Tibial artery (tissue), 4 donors: ENCODE data around the gene SORCS1.

ENCODE experiments used
- DNase-seq, 2 donors: peaks; one replicate each; pipeline ENCODE4 v3.0.0-alpha.2; 2019
- H3K27ac ChIP-seq, 2 donors: fragments of 200-600 bp; sonication (generic) in 1 of 2; 1 replicate in 1 of 2; 2 replicates in 1 of 2; pipeline ENCODE4 v1.5.1; 2018 to 2019; ENCODE audit warnings: mild to moderate bottlenecking in 1 of 2
- H3K27me3 ChIP-seq, 2 donors: fragments of 200-600 bp; sonication (generic) in 1 of 2; one replicate each; pipeline versions ENCODE4 v1.5.1 to v1.6.0; 2016 to 2019
- H3K36me3 ChIP-seq, 3 donors: fragments of 200-600 bp; sonication (generic) in 2 of 3; one replicate each; pipeline ENCODE4 v1.5.1; 2016 to 2019; ENCODE audit warnings: mild to moderate bottlenecking in 2 of 3
- H3K4me1 ChIP-seq, 4 donors: fragments of 200-600 bp; sonication (generic) in 2 of 4; 1 replicate in 3 of 4; 2 replicates in 1 of 4; pipeline ENCODE4 v1.5.1; 2016 to 2019
- H3K4me3 ChIP-seq, 2 donors: fragments of 200-600 bp; sonication (generic) in 1 of 2; 1 replicate in 1 of 2; 2 replicates in 1 of 2; pipeline ENCODE4 v1.5.1; 2018 to 2019; ENCODE audit warnings: mild to moderate bottlenecking in 2 of 2
- H3K9me3 ChIP-seq, 3 donors: fragments of 200-600 bp; sonication (generic) in 1 of 3; one replicate each; pipeline ENCODE4 v1.5.1; 2016 to 2019
- intact Hi-C: fragments of 100-400 bp; cut with DNase I; formaldehyde crosslinking; loops from one replicate; pipeline ENCODE4 v1.15.0; 2023; ENCODE audit warnings: low total_unique reads
- TF ChIP-seq, protein P1 (sequence below), 2 experiments: fragments of 200-600 bp in 1 of 2; fragments of 450-650 bp in 1 of 2; IDR thresholded peaks; one replicate each; pipeline ENCODE4 v1.5.1; 2017 to 2019; ENCODE audit warnings: antibody characterized with exemption in 2 of 2, mild to moderate bottlenecking in 1 of 2, moderate library complexity in 1 of 2

The SORCS1 gene

DNA sequence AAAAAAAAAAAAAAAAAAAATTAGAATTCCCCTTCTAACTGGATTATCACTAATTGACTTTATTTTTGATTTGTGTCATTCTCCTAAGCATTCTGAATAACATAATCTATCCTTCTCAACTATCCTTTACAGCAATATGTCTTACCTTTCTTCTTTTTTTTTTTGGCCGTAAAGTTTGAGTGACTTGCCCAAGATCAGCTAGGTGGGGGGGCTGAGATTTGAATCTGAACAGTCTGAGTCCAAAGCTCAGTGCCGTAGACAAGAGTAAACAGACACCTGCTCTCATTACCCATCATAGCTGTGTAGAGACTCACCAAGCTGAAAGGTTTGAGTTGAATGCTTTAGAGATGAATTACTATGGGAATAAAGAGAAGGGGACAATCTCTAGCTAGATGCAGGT lies 192.1 kb downstream of the SORCS1 start:
- intact Hi-C loops: no loop called here
- TF ChIP-seq, protein P1, sequence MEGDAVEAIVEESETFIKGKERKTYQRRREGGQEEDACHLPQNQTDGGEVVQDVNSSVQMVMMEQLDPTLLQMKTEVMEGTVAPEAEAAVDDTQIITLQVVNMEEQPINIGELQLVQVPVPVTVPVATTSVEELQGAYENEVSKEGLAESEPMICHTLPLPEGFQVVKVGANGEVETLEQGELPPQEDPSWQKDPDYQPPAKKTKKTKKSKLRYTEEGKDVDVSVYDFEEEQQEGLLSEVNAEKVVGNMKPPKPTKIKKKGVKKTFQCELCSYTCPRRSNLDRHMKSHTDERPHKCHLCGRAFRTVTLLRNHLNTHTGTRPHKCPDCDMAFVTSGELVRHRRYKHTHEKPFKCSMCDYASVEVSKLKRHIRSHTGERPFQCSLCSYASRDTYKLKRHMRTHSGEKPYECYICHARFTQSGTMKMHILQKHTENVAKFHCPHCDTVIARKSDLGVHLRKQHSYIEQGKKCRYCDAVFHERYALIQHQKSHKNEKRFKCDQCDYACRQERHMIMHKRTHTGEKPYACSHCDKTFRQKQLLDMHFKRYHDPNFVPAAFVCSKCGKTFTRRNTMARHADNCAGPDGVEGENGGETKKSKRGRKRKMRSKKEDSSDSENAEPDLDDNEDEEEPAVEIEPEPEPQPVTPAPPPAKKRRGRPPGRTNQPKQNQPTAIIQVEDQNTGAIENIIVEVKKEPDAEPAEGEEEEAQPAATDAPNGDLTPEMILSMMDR (IDR thresholded peaks at IDR 0.05): no peak
- no peaks in the 10 kb centered on the region for H3K9me3 ChIP-seq
- no peaks in the 10 kb centered on the region for H3K36me3 ChIP-seq
- DNase-seq: no peak
- no peaks in the 10 kb centered on the region for H3K4me1 ChIP-seq
- no peak overlapping the region for H3K4me3 ChIP-seq
- no peaks in the 10 kb centered on the region for H3K27me3 ChIP-seq
- H3K27ac ChIP-seq: no peak overlapping the region

DNA sequence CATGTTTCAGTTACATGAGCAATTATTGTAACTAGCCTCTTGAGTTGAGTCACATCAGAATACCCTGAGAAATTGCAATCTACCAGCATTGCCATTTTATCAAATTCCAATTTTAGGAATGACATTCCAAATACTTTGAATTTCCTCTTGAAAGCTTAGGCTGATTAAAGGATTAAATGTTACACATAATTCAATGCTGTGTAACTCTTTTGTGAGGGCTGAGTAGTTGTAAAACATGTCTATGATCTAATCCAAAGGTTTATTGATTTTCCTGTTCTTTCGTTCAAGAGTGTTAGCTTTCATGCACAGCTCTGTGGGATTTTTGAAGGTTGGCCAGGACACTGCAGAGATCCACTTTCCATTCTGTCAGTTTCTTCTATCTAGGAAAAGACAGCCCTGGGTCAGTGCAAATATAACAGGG lies 193.1 kb downstream of the SORCS1 start:
- no peak overlapping the region for H3K27ac ChIP-seq
- no peak for DNase-seq

DNA sequence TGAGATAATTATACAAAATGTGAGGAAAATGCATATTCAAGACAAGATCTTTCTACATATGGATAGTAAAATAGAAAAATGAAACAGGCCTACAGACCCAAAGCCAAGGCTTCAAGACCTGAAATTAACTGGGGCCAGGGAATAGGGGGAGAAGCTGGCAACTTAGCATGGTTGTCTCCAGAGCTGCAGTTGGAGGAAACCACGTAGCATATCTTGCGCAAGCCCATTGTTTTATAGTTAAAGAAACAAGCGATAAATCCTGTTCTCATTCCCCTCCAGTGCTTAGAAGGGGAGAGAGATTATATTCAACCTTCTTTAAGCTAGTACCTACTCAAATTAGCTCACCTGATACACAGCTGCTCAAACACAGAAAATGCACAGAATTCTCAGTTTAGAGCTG lies 197.1 kb downstream of the SORCS1 start:
- Histone ChIP-seq H3K27me3 (no peaks in the 10 kb centered on the region), H3K27ac (no peak overlapping the region), H3K9me3 (no peaks in the 10 kb centered on the region), H3K4me1 (no peaks in the 10 kb centered on the region), H3K36me3 (no peaks in the 10 kb centered on the region), H3K4me3 (no peak overlapping the region)
- intact Hi-C loops: no loop called here
- TF ChIP-seq, protein P1 (IDR thresholded peaks at IDR 0.05): no peak
- DNase-seq: no peak

More for the DNA sequence above, 193.1 kb downstream of the SORCS1 start:
- Histone ChIP-seq H3K9me3 (no peaks in the 10 kb centered on the region), H3K36me3 (no peaks in the 10 kb centered on the region), H3K27me3 (no peaks in the 10 kb centered on the region), H3K4me1 (no peaks in the 10 kb centered on the region), H3K4me3 (no peak overlapping the region)
- intact Hi-C loops: no loop called here
- TF ChIP-seq, protein P1 (IDR thresholded peaks at IDR 0.05): no peak

DNA sequence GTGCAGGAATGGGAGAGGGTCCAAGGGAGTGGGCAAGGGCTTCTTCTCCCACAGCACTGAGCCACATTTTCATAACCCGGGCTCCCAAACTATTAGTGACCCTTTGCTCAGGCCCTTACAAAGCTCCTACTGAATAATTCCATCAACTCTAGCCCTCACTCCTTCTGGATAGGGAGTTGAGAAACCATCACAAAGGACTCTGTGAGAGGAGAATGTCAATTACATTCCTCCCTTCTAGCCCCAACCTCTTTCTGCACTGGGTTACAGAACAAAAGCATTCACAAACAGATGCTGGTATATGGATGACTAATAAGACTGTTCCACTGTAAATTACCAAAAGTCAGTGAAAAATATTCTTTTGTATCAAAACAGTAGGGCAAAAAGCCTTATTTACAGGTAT lies 203.7 kb downstream of the SORCS1 start:
- Histone ChIP-seq H3K27ac (no peak overlapping the region), H3K4me3 (no peak overlapping the region), H3K4me1 (no peaks in the 10 kb centered on the region), H3K27me3 (no peaks in the 10 kb centered on the region), H3K9me3 (no peaks in the 10 kb centered on the region), H3K36me3 (no peaks in the 10 kb centered on the region)
- TF ChIP-seq, protein P1 (IDR thresholded peaks at IDR 0.05): no peak
- intact Hi-C loops: no loop called here
- DNase-seq: no peak

DNA sequence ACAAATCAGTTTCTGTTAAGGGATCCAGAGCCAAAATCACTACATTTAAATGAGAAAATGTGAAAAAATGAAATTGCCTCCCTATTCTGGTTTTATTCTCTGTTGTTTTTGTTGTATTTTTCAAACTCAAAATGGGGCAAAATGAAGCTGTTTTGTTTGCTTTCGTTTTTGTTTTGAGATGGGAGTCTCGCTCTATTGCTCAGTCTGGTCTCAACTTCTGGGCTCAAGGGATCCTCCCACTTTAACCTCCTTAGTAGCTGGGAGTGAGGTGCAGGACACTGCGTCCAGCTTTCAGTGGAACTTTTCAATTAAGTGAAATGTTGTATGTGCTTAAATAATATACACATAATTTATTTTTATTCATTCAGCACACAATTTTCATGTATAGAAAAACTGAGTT lies 205.0 kb downstream of the SORCS1 start:
- Histone ChIP-seq H3K9me3 (no peaks in the 10 kb centered on the region), H3K27me3 (no peaks in the 10 kb centered on the region), H3K4me3 (no peak overlapping the region), H3K4me1 (no peaks in the 10 kb centered on the region), H3K36me3 (no peaks in the 10 kb centered on the region), H3K27ac (no peak overlapping the region)
- intact Hi-C loops: no loop called here
- TF ChIP-seq, protein P1 (IDR thresholded peaks at IDR 0.05): no peak
- DNase-seq: no peak
